Fibroblast of villous mesenchyme (primary cell): ENCODE measurements around the gene MT1H. TPM values are rescaled to one million over a fixed set of nuclear protein-coding genes. Genes with fewer than 3 reads are reported as not detected.
"Not testable (repeated sequence)": the region's sequence is repeated elsewhere in the genome, so short reads cannot be mapped to it uniquely, and the experiment has no call there.

Experiments
- DNase-seq: peaks from one replicate; pipeline ENCODE4 v3.0.0-alpha.2; 2010; ENCODE audit warnings: low read depth
- H3K4me3 ChIP-seq: 2 replicates; pipeline ENCODE4 v1.5.1; 2011; ENCODE audit warnings: low read depth, mild to moderate bottlenecking, low read length
- total RNA-seq: library from RNA; depleted of rRNA; stranded (reverse); fragments of >200 nt; gene quantifications from 2 replicates; pipeline ENCODE4 v1.2.3, GENCODE V29; 2012
- TF ChIP-seq, protein P1 (sequence below): IDR thresholded peaks from 2 replicates; pipeline ENCODE4 v1.5.1; 2012; ENCODE audit warnings: low read depth, mild to moderate bottlenecking, low read length; ENCODE audit not compliant: insufficient read depth

The MT1H gene
- total RNA-seq, 1 donor: not detected

DNA sequence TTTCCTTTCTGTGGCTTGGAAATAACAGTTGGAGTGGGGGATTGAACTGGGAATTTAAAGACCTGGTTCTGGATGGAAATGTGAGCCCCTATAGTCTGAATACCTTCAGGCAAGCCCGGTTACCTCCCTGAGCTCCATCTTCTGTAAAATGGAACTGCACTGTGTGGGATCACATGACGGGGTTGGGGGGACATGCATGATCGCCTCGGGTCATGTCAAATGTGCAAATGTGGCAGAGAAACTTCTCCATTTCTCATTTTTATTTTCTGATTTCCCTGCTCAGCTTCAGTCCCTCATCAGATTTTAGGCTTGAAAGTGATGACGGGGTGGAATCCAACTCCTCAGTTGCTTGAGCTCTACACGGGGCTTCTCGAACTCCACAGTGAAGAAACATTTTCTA lies 16.4 kb upstream of the MT1H start:
- TF ChIP-seq, protein P1, sequence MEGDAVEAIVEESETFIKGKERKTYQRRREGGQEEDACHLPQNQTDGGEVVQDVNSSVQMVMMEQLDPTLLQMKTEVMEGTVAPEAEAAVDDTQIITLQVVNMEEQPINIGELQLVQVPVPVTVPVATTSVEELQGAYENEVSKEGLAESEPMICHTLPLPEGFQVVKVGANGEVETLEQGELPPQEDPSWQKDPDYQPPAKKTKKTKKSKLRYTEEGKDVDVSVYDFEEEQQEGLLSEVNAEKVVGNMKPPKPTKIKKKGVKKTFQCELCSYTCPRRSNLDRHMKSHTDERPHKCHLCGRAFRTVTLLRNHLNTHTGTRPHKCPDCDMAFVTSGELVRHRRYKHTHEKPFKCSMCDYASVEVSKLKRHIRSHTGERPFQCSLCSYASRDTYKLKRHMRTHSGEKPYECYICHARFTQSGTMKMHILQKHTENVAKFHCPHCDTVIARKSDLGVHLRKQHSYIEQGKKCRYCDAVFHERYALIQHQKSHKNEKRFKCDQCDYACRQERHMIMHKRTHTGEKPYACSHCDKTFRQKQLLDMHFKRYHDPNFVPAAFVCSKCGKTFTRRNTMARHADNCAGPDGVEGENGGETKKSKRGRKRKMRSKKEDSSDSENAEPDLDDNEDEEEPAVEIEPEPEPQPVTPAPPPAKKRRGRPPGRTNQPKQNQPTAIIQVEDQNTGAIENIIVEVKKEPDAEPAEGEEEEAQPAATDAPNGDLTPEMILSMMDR: no peak
- DNase-seq: no peak

DNA sequence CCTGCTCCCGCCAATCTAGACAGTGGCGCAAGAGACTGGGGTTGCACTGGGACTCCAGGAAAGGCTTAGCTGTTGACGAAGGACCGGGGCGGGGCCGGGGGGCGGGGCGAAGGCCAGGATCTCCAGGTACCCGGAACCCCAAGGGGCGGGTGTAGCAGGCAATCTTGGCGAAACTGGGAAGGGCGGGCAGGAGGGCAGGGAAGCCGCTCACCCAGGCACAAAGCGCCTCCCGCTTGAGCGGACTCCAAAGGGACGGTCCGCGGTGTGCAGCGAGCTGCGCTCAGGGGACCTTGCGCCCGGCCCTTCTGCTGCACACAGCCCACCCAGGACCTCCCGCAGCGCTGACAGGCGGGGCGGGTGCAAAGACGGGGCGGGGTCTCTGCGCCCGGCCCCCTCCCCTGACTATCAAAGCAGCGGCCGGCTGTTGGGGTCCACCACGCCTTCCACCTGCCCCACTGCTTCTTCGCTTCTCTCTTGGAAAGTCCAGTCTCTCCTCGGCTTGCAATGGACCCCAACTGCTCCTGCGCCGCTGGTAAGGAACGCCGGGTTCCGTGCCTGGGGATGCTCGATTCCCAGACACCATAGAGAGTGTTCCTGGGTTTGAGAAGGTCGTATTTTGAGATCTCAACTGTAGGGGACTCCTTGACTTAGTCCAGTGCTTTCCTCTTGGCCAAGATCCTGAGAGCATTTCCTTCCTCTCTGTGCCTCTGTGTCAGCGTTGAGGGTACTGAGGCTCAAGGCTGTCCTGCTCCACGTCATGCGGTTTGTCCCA lies 11.9 kb upstream of the MT1H start, which contains the start of gene MT1F:
TSS of gene MT1F (plus strand) at position 405 of the 772 bp plus-strand sequence. CDS start at position 505, 100 bp downstream.
- TF ChIP-seq, protein P1: no peak
- DNase-seq: peak; percentile 23
- peak within 1 kb of the TSS; percentile 43 for H3K4me3 ChIP-seq

More for the DNA sequence above, 16.4 kb upstream of the MT1H start:
- no peak overlapping the region for H3K4me3 ChIP-seq

DNA sequence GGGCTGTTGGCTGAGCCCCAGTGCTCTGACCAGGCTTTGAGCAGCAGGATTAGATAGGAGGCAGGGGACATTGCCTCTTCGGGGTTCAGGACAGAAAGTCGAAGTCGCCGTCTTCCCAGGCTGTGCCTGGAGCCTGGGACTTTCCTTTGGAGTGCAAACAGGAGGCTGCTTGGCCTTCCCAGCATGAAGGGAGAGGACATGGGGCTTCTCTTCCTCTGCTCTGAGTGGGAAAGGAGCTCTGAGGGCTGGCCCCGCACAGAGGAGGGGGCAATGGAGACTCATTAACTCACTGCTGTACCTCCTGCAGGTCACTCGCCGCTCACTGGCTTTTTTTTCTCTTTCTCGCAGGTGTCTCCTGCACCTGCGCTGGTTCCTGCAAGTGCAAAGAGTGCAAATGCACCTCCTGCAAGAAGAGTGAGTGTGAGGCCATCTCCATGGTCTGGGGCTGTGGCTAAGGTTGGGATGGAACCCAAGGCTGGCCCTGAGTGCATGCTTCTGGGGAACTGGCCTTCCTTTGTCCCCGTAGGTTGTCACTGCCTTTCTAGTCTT lies 11.2 kb upstream of the MT1H start:
- no peak overlapping the region for H3K4me3 ChIP-seq
- no peak for DNase-seq
- TF ChIP-seq, protein P1: no peak

GRCh38 chr16:56662357-56663354 lies 7.0 kb upstream of the MT1H start:
- no peak for DNase-seq
- TF ChIP-seq, protein P1: no peak
- no peak overlapping the region for H3K4me3 ChIP-seq

- no peak for DNase-seq
- no peak overlapping the region for H3K4me3 ChIP-seq
- TF ChIP-seq, protein P1: no peak
These were observed 5.1 kb upstream of the MT1H start for GRCh38 chr16:56664506-56664905.

GRCh38 chr16:56665286-56666261 lies 4.0 kb upstream of the MT1H start:
- not testable (repeated sequence) for H3K4me3 ChIP-seq, DNase-seq
